GM03348 (cell line): ENCODE data around the gene FGR.

Experiments
- DNase-seq: peaks from one replicate; pipeline ENCODE4 v3.0.0; 2012; ENCODE audit warnings: low spot score

Gene FGR

GRCh38 chr1:27567971-27568299, 67.0 kb downstream of the FGR start:
- DNase-seq, result no peak

- no peak for DNase-seq
Measured at GRCh38 chr1:27567146-27567526, 67.8 kb downstream of the FGR start.

GRCh38 chr1:27566462-27567145, 68.4 kb downstream of the FGR start:
- no peak for DNase-seq

GRCh38 chr1:27564710-27565649, 70.0 kb downstream of the FGR start:
- DNase-seq, result no peak

- DNase-seq, result peak; percentile 76
Measured at GRCh38 chr1:27563591-27564471, 71.2 kb downstream of the FGR start.

GRCh38 chr1:27563341-27563590, 71.7 kb downstream of the FGR start:
- DNase-seq, result no peak

GRCh38 chr1:27562534-27563340, 72.2 kb downstream of the FGR start:
- no peak for DNase-seq
